NT2/D1 (cell line): ENCODE measurements around the gene FBXW8.

Experiments used
- DNase-seq: peaks from one replicate; pipeline ENCODE4 v3.0.0-alpha.2; 2011; ENCODE audit warnings: low read depth, low spot score
- H3K27me3 ChIP-seq: 2 replicates; pipeline ENCODE4 v1.6.0; 2011; ENCODE audit warnings: mild to moderate bottlenecking; ENCODE audit not compliant: insufficient read length, insufficient read depth
- H3K36me3 ChIP-seq: 2 replicates; pipeline ENCODE4 v1.6.1; 2011; ENCODE audit warnings: mild to moderate bottlenecking, low read length, mixed read lengths; ENCODE audit not compliant: insufficient read depth, insufficient read length
- H3K4me1 ChIP-seq: 2 replicates; pipeline ENCODE4 v1.5.1; 2011; ENCODE audit not compliant: insufficient read depth, insufficient read length
- H3K4me3 ChIP-seq: 2 replicates; pipeline ENCODE4 v1.5.1; 2011; ENCODE audit warnings: low read depth; ENCODE audit not compliant: insufficient read length
- H3K9ac ChIP-seq: 2 replicates; pipeline ENCODE4 v1.6.0; 2011; ENCODE audit warnings: low read depth; ENCODE audit not compliant: insufficient read length
- H3K9me3 ChIP-seq: 2 replicates; pipeline ENCODE4 v1.5.1; 2011; ENCODE audit warnings: mild to moderate bottlenecking, low read length; ENCODE audit not compliant: insufficient read depth
- SUZ12 ChIP-seq: IDR thresholded peaks from 2 replicates; pipeline ENCODE4 v1.6.1; 2011; ENCODE audit not compliant: insufficient read length, insufficient read depth; ENCODE audit errors: extremely low read depth
- YY1 ChIP-seq: IDR thresholded peaks from 2 replicates; pipeline ENCODE4 v1.6.1; 2011; ENCODE audit not compliant: insufficient read length, insufficient read depth
- ZNF274 ChIP-seq: IDR thresholded peaks from 2 replicates; pipeline ENCODE4 v1.6.1; 2011; ENCODE audit warnings: mild to moderate bottlenecking, low read depth, low read length

Gene FBXW8

DNA sequence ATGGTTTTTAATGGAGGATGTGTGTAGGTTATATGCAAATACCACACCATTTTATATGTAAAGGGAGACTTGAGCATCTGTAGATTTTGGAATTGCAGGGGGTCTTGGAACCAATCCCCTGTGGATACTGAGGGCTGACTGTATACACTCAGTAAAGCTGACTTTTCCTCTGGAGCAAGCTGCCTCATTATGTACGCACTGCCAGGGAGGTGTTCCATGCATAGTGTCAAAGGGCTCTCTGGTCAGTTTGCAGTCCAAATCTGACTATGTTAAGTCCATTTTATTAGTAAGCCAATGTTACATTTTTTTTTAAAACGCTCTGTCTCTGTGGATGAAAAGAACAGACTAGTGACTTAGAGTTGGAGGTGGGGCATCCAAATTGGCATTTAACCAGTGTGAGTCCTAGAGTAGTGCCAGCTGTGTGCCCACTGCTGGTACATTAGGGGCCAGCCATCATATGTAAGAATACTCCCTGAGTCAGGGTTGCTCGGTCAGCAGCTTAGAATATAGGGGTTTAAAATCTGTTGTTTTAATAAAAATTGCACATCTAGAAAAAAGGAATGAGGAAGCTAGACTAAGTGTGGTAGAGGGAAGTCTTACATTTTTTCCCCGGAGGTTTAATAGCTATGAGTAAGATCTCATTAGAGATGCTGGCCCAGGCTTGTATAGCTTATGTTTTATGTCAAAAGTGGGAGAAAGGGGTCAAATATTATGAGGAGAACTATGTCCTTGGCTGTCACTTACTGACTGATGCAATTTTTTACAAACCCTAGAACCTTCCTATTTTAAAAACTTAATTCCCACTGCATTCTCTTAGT is 101.4 kb downstream of the FBXW8 start:
- Histone ChIP-seq H3K4me3 (no peak overlapping the region), H3K36me3 (peaks cover 53% of the 10 kb centered on the region), H3K27me3 (no peaks in the 10 kb centered on the region), H3K9ac (no peak overlapping the region), H3K9me3 (peaks cover 24% of the 10 kb centered on the region), H3K4me1 (no peaks in the 10 kb centered on the region)
- TF ChIP-seq YY1 = no peak
- no peak for TF ChIP-seq SUZ12
- no peak for TF ChIP-seq ZNF274
- no peak for DNase-seq

DNA sequence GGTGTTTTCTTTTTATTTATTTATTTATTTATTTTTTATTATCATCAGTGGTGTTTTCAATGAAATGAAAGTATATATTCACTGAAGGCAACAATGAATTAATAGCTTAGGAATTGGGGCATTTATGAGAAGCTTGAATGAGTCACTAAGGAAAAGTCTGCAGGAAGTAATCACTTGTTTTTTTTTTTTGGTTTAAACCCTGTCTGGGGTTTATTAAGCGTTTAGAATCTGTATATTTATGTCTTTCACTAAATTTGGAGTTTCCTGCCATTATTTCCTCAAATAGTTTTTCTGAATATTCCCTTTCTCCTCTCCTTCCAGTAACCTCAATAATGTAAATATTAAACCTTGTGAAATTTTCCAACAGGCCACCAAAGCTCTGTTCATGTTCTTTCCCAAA is 103.0 kb downstream of the FBXW8 start:
- no peak for DNase-seq
- H3K4me1 ChIP-seq = no peaks in the 10 kb centered on the region
- no peak overlapping the region for H3K9ac ChIP-seq
- TF ChIP-seq YY1 (no peak), SUZ12 (no peak), ZNF274 (no peak)
- H3K27me3 ChIP-seq = no peaks in the 10 kb centered on the region
- H3K4me3 ChIP-seq = no peak overlapping the region
- H3K9me3 ChIP-seq = peaks cover 24% of the 10 kb centered on the region
- H3K36me3 ChIP-seq = peaks cover 52% of the 10 kb centered on the region

DNA sequence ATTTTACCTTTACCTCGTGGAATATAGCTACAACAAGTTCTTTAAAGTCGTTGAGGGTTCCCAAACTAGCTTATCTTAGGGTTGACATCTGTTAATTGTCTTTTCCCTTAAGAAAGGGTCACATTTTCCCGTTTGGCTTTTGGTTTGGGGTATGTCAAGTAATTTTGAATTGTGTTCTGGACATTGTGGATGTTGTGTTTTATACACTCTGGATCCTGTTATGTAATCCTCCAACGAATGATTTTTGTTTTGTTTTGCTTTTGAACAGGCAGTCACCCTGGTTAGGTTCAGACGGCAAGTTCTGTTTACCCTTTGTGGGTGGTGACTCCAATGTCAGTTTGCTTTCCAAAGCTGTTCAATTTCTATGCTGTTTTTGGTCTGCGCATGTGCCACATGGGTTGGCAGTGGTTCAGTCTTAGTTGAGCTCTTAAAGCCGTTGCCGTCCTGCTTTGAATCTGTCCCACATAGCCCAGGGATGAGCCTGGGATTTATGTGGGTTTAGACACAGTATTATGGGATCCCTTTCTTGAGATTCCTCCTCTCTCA is 103.7 kb downstream of the FBXW8 start:
- Histone ChIP-seq H3K4me1 (no peaks in the 10 kb centered on the region), H3K4me3 (no peak overlapping the region), H3K36me3 (peaks cover 56% of the 10 kb centered on the region), H3K9ac (no peak overlapping the region), H3K27me3 (no peaks in the 10 kb centered on the region), H3K9me3 (peaks cover 21% of the 10 kb centered on the region)
- no peak for TF ChIP-seq ZNF274
- DNase-seq = no peak

DNA sequence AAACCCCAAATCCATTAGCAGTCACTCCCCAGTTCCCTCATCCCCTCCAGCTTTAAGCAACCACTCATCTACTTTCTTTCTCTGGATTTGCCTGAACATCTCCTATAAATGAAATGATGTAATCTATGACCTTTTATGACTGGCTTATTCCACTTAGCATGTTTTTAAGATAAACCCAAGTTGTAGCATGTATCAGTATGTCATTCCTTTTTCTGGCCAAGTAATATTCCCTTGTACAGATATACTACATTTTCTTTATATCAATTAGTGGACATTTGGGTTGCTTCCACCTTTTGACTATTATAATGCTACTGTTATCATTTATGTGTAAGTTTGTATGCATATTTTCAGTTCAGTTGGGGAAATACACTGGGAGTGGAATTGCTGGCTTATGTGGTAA is 105.1 kb downstream of the FBXW8 start:
- H3K27me3 ChIP-seq = no peaks in the 10 kb centered on the region
- no peak for DNase-seq
- no peak overlapping the region for H3K4me3 ChIP-seq
- peaks cover 21% of the 10 kb centered on the region for H3K9me3 ChIP-seq
- H3K36me3 ChIP-seq = peaks cover 53% of the 10 kb centered on the region
- H3K9ac ChIP-seq = no peak overlapping the region
- no peaks in the 10 kb centered on the region for H3K4me1 ChIP-seq
- TF ChIP-seq SUZ12 (no peak), ZNF274 (no peak), YY1 (no peak)

DNA sequence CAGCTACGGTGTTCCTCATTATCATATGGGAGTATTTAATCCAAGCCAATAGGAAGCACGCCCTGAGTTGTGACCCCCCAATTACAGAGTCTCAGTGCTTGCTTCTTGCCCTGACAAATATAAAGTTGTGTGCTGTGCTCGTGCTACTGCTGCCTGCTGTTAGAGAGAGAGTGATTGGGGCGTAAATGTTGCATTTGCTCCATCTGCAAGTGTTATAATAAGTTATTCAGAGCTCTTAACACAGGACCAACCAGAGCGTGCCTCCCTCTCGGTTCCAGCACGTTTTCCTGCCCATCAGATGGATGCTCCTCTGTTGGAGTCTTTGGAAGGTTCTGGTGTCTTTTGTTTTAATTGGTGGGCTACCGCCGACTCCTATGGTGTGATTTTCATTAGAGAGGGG is 107.1 kb downstream of the FBXW8 start:
- TF ChIP-seq ZNF274 (no peak), SUZ12 (no peak), YY1 (no peak)
- DNase-seq = no peak
- Histone ChIP-seq H3K9me3 (peaks cover 21% of the 10 kb centered on the region), H3K4me1 (no peaks in the 10 kb centered on the region), H3K9ac (no peak overlapping the region), H3K27me3 (no peaks in the 10 kb centered on the region), H3K36me3 (peaks cover 41% of the 10 kb centered on the region), H3K4me3 (no peak overlapping the region)

DNA sequence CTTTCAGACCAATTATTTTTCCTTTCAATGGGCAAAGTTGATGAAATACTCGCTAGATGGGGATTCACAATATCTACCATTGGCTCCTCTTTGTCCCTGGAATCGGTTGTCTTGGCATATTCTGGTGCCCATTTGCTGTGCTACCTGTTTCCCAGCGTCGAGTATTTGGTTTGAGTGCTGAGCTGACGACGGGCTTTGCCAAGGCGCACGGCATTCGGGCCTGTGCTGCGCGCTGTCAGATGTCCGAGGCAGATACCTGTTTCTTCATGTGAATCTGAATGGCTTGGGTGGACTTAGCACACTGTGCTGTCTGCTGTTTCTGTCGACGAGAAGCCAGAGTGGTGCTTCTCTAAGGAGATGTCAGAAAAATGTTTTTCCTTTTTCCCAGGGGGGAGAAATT is 107.5 kb downstream of the FBXW8 start:
- H3K4me3 ChIP-seq = no peak overlapping the region
- no peak overlapping the region for H3K9ac ChIP-seq
- no peaks in the 10 kb centered on the region for H3K27me3 ChIP-seq
- H3K9me3 ChIP-seq = peaks cover 21% of the 10 kb centered on the region
- no peak for TF ChIP-seq SUZ12
- no peak for TF ChIP-seq ZNF274
- TF ChIP-seq YY1 = no peak
- peaks cover 41% of the 10 kb centered on the region for H3K36me3 ChIP-seq
- DNase-seq = no peak
- H3K4me1 ChIP-seq = no peaks in the 10 kb centered on the region

DNA sequence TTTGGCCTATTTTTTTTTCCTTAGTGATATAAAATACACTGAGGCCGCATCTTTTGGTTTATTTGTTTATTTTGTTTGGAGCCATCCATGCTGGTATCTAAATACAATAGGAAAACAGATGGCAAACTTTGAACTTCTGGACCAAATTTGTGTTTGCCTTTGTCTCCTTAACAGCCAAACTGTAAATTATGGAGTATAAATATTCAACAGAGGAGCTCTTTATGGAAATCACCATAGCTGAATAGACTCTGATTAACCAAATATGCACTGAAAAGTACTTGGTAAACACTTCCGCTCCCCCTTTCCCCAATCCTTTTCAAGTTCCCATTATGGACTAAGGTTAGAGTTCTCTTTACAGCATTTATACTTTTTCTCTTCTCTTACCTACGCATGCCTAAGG is 107.9 kb downstream of the FBXW8 start:
- DNase-seq = no peak
- Histone ChIP-seq H3K4me3 (no peak overlapping the region), H3K27me3 (no peaks in the 10 kb centered on the region), H3K9me3 (peaks cover 20% of the 10 kb centered on the region), H3K4me1 (no peaks in the 10 kb centered on the region), H3K9ac (no peak overlapping the region), H3K36me3 (peaks cover 43% of the 10 kb centered on the region)
- TF ChIP-seq YY1 (no peak), ZNF274 (no peak), SUZ12 (no peak)
